GM18508 (cell line): Measurements from ENCODE around the gene ASPN.

Experiments used
- ATAC-seq: cut with Tn5 transposase; IDR thresholded peaks from one replicate; pipeline ENCODE4 v1.9.1; 2021; ENCODE audit warnings: moderate number of reproducible peaks; ENCODE audit not compliant: insufficient read depth, unreplicated experiment

The ASPN gene

DNA sequence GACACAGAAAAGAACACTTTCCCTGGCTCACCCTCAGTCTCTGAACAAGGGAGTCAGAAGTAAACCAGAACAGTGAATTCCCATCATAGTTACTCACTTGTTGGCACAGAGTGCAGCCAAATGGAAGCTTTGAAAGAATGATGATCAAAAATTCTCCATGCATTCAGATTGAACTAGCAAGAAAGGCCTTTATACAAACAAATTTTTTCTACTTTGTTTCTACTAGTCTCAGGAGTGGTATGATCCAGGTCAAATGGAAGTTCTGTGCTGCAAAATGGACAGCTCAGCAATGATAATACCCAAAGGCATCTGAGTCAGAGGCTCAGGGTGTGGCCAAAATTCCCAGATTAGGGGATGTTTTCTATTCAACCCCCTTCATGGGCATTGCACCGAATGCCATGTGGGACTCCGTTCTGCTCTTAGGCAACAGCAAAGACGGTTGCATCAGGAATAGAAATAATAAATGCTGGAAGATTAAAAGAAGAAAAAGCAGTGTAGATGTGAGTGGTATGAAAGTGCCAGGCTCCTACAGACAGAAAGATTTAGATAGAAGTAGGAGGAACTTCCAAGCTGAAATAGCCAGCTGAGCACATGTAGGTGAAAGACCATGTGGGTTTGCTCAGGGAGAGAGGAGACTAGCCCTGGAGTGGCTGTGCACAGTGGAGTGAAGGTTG lies 24.0 kb upstream of the ASPN start:
- no peak for ATAC-seq

DNA sequence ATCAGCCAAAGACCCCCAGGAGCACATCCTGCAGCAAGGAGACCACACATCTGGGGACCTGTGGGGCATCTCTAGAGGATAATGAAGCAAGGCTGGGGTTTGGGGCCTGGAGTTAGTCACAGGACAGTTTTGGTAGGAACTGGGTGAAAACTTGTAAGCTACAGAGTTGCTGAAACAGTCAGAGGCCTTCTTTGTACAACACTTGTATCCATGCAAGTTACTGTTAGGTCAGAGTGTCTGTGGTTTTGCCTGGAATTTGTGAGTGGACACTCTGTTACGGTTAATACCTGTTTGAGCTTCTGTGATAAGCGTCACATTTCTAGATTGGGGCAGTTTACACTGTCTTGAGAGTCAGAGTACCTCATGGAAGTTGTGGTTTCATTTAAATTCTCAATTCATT lies 22.6 kb upstream of the ASPN start:
- no peak for ATAC-seq

DNA sequence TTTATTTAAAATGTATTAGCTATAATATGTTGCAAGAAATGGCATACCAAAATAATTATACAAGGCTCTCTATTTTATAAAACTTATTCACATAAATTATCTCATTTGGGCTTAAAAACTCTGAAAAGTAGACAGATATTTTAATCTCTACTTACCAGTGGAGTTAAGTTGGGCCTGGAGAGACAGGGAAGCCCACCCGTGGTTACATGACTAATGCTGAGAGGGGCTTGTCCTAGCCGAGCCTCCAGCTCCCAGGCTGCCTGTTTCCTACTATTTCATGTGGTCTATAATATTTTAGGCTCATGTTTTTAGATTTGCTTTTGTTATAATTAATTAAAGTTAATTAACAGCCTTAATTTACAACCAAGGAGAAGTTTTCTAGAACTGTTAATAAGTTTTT lies 20.9 kb upstream of the ASPN start:
- ATAC-seq, result no peak

DNA sequence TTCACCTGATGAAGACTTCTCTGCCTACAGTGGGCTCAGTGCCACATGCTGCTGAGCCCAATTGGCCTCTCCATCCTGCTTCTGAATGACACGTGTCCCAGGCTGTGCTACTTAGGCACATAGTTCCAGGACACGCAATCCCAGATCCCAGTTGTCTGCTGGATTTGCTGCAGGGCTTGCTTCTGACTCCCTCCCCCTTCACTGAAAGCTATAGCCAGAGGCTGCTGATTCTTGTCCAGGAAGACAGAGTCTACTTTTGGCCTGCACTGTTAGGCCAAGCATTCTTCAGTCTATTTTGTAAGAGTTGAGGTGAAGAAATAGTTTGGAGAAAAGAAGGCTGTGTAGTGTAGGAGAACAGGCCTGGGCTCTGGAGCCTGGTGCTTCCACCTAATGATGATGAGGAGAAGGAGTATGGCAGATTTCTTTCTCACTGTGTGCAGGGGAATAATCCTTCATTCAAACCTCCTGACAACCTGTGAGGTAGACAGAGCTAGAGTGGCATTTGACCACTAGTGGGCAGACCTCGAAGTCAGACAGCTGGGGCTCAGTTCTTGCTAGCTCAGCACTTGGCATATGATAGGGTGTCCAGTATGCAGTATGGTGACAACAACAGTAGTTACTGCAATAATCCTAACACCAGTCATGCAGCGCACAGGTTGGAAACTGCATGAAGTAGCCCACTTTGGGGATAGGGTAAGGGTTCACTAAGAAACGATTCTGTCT lies 19.5 kb upstream of the ASPN start:
- ATAC-seq, result no peak

DNA sequence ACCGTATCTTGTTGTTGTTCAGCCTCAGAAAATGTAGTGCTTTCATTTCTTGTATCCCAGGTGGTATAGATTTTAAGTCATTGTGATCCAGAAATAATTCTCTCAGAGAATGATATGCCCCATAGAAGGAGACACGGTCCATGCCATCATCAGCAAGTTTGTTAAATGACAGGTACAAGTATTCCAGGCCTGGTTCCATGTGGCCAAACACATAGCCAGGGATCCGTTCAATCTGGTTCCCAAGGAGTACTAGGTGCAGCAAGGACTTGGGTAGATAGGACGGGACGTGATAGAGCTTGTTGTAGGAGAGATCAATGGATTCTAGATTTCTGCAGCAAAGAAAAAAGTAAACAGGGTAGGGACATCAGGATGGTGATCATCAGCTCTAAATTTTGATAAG lies 18.4 kb upstream of the ASPN start:
- no peak for ATAC-seq

DNA sequence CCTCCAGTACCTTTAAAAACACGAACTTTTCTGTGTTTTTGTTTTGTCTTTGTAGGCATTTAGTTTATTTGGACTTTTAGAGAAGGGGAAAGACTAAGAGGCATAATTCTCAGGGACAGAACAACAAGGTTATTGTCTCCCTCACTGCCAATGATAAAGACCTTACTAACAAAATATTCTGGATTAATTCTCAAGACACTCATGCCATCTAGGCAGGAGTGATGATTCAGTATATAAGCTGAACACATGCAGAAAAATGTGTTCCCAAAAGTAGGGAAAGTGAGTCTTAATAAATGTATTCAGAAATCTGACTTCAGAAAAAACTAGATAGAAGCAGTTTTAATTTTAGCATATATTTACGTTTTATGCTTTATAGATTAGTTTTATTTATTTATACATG lies 17.4 kb upstream of the ASPN start:
- ATAC-seq, result no peak

DNA sequence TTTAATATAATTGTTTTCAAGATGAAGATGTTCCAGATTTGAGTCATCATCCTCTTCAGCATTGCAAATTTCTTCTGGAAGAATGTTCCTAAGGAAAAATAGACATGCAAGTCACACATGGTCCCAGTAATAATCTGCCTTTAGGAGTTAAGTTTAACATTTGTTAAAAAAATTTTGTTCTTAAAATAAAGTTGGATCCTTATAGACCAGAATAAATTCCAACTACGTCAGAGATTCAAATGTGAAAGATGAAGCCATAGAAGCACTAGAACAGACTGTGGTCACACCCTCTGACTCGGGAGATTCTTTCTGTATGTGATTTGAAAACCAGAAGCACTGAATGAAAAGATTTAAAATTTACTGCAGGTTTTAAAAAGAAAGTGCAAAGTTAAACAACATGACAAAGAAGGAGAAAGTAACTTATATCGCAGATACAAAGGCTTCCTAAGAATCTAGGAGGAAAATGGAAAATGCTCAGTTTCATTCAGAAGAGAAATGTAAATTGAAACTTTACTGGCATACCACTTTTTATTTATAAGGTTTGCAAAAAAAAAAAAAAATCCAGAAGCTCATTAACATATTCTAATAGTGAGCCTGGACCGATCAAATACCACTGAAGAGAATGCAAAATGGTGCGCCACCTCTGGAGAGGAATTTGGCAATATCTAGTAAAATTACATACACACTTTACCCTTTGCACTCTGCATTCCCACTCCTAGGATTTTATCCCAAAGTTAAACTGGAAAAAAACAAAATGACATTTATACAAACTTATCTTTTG lies 14.3 kb upstream of the ASPN start:
- no peak for ATAC-seq

DNA sequence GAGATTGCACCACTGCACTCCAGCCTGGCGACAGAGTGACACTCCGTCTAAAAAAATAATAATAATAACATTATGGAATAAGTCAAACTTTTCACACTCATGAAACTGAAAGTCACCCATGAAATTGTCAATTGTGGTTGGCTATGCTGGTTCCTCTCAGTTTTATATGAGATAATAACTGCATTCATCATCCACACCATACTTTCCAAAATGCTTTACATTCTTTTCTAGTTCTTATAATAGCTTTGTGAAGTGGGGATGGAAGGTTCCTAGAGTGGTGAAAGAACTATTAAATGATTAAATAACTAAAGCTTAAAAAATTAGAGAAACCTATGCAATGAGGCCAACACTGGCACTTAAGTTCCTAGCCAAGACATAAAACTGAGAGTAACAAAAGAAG lies 12.6 kb upstream of the ASPN start:
- no peak for ATAC-seq

DNA sequence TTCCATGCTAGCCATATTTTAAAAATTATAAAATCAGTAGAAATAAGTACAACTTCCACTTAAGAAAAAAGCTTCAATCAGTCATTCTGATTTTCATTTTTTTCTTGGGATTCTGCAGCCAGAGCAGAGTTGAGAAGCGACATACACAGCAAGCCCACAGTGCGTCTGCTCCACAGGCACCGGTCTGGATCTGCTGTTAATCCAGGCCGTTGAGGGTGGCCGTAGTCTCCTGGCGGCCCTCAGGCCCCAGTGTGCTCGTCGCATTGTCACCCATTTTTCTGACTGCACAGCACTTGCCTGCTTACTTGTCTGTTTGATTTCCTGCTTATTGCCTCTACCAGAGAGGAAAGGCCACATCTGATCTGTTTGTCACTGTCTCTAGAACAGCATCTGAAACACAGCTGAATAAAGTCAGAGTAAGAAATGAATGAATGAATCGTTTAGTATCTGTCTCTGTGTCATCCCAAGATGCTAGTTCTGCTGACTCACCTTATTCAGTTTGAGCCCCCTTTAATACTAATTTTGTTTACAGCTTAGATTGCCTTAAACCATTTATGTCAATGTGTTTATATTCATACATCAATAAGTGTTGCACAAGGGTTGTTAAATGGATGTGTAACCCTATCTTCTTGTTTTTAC lies 11.6 kb upstream of the ASPN start:
- ATAC-seq, result no peak

DNA sequence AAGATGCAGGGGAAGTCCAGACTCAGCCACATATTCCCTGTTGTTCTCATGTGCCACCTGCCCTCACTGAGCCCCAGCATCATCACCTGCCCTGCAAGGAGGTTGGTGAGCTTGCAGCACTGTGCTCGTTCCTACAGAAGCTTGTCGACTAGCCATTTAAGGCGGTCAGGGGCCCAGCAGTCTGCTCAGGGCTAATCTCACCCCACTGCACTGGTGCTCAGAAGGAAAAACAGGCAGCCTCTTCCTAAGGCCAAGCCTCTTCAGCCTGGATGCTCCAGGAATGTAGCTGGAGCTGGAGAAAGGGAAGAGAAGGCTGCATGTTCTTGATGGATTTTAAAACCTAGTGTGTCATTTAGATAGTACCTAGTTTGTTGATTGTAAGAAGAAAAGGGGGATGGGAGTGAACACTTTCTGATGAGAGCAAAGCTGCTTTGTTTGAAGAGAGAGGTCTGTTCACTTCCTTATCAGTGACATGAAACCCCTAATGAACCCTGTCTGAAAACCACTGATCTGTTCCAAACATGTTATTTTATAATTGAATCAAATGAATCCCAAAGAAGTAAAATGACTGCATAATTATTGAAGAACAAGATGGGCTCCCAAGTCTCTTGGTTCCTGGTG lies 10.6 kb upstream of the ASPN start:
- ATAC-seq, result no peak

DNA sequence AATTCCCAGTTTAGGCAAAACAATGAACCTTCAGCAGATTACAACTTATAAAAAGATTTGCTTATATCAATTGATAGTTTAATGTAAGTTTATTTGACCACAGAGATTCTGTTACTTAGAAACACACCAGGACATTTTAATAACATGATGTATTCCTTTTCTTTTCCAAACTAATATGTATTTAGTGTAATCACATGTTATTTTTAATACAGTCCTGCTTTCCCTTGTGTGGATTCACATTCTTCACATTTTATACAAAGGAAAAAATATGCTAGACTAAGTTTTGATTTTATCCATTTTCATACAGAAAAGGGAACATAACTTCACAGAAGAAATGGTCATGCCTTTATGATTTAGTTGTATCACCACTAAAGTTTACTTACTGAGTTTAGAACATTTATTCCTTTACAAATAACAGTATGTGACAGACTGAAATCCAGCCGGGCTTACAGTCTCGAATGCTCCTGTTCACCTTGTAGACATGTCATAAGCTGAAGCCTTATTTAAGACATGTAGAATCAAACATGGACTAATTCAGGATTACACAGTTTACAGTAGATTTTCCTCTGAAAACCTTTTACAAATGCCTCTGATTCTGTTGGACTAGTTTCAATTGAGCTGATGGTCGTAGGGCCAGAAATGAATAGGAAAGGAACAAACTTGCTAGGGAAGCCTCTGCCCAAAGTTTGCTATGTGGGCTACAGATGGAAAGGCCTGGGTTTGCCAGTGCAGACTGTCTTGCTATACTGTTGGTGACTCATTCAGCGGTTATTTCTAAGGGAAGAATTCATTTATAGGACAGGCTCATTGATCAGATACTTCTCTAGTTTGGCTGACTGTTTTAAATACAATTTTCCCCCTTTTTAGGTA lies 6.6 kb upstream of the ASPN start:
- no peak for ATAC-seq

DNA sequence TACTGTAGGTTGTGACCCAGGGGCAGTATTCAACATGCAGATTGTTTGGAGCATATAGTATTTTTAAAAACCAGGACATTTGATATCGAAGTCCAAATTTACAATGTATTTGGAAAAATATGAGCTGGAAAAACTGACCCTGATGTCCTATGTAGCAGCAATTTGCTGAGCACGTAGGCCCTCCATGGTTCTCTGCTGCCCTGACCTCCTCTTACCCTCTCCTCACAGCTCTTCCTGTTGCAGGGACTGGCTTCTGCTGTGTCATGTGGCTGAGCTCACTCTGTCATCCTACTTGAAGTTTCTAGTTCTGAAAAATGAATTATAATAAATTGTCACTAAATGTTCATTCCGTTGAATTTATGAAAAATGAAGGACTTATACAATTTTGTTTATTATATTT lies 4.1 kb upstream of the ASPN start:
- no peak for ATAC-seq

DNA sequence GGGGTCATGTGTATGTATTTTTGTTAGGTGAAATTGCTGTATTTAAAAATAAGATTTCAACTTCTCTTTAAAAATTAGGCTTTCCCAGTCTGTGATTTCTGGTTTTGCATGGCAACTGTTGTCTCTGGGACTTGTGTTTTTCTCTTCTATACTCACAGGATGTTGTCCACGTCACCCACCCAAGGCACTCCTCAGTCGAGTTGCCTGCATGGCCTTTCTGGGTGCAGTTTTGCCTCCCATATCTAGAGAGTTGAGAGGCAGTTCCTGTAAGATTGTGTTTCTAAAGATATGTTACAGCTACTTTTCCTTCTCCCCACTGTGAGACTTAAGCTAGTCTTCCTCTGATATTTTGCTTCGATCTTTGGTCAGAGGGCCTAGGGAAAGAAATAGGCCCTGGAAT lies 2.3 kb upstream of the ASPN start:
- no peak for ATAC-seq

DNA sequence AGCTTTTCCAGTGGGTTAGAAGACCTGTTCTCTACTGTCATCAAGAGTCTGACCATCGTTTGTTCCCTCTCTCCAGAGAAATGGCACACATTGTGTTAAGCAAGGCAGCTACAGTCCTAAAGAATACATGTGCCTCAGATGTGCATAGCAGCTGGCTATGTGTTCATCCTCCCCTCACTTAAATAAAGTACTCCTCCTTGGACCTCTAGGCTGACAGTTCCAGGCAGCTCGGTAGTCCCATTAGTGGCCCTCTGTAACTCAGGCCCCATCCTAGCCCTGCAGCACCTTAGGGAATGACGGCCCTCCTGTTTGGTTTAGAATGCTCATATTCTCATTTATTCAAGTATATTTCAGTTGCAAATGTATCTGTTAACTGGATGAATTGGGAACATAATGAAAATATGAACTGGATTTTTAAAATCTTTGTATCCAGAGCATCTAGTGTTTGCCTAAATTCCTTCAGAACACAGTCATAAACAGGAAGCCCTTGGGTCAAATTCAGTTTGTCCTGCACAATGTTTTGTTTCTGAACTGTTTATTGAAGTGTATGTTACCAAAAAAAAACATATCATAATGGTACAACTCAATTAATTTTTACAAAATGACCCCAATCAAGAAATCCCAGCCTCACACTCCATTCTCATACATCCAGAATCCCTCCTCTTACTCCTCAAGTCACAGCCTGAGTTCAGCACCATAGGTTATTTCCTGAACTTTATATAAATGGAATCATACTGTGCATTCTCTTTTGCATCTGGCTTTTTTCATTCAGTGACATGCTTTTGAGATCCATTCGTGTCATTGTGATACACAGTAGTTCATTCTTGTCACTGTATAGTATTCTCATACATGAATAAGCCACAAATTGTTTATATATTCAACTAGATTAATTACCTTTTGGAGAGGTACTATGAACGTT lies 1.6 kb upstream of the ASPN start:
- no peak for ATAC-seq

DNA sequence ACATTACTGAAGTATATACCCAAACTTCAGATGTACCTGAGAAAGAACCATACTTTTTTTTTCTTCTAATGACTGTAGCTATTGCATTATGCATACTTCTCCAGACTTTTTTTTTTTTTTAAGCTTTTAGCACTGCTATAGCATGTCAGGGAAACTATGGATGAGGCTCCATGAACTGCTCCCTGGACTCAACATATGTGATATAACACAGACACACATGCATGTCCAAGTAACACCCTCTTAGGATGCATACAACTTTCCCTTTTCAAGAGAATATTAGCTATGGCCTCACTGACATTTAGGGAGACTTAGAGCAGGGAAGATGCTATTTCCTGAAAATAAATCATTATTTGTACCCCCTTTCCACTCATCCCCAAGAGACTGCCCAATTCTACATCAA lies 499 bp upstream of the ASPN start:
- ATAC-seq, result no peak

DNA sequence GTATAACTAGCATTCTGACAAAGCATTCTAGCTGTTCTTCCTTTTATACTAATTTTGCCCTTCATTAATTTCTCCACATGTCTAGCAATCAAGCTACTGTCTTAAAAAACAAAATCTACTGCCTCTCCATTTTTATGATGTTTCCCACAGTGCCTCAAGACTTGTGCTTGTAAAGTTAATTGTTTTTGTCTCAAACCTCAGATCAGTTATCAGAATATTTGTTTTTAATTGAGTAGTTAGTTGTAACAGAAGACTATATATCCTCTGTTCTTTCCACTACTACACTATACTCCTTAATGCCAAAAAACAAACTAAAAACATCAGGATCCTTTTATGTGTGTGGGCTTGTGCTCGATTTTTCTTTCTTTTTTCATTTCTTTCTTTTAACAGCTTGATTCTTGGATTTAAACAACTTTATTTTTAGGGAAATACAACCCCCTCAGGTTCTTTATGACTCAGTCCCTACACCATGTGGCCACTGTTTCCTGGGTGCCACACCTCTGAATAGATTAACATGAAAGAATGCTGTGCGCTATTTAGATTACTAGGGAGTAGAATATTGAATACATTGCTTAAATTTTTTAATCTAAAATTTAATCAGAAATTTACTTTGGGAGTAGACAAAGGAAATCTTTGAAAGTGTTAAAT lies 1.2 kb downstream of the ASPN start:
- no peak for ATAC-seq

DNA sequence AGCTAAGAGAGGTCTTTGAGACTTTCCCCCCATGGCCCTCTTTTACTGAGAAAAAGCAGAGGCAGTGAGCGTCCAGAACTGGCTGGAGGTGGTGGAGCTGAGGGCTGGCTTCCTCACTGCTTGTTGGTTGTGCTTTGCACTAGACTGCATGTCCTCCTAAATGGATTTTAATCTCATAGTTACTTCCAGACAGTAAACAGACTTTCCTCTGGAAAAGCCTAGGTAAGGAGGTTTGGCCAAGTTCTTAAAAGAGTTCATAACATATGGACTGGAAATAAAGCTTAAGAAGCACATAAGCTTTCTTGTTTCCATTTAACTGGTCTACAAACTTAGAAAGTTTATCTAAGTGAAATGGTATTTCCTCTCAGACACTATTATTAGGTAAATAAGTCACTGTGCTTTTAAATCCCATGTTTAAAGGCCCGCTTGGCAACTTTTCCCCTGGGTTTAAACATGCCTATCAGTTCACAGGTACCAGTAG lies 2.0 kb downstream of the ASPN start:
- no peak for ATAC-seq

DNA sequence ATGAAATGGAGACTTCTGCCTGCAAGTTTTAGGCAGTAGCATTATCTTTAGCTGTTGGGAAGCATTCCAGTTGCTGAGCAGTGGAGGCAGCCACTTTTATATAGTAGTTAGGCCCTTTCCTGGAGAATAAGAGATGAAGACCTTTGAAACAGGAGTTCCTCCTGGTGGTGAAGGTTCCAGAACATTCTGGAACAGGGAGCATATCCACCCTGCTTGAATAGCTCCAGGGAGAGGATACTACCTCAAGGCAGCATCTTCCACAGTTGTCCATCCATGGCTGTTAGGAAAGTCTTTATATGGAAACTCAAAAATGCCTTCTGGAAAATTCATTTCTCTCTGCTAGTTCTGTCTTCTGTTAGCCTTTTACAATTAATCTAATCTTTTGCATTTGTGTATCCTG lies 3.0 kb downstream of the ASPN start:
- no peak for ATAC-seq
